ES-I3 (cell line): ENCODE data around the gene KNOP1.
"Not testable (repeated sequence)": the region's sequence is repeated elsewhere in the genome, so short reads cannot be mapped to it uniquely, and the experiment has no call there.

Source experiments
- H3K36me3 ChIP-seq: 2 replicates; pipeline ENCODE4 v1.6.1; 2013; ENCODE audit warnings: mild to moderate bottlenecking, low read length, control low read depth, moderate library complexity; ENCODE audit not compliant: insufficient read depth
- H3K4me1 ChIP-seq: 2 replicates; pipeline ENCODE4 v1.6.1; 2013; ENCODE audit warnings: mild to moderate bottlenecking, control low read depth, low read length; ENCODE audit not compliant: insufficient read depth
- H3K9ac ChIP-seq: 2 replicates; pipeline ENCODE4 v1.6.1; 2013; ENCODE audit warnings: low read depth, mild to moderate bottlenecking, low read length, moderate library complexity
- H3K9me3 ChIP-seq: 2 replicates; pipeline ENCODE4 v1.6.1; 2013; ENCODE audit warnings: mild to moderate bottlenecking, low read length, moderate library complexity; ENCODE audit not compliant: control insufficient read depth, insufficient read depth

The KNOP1 gene

DNA sequence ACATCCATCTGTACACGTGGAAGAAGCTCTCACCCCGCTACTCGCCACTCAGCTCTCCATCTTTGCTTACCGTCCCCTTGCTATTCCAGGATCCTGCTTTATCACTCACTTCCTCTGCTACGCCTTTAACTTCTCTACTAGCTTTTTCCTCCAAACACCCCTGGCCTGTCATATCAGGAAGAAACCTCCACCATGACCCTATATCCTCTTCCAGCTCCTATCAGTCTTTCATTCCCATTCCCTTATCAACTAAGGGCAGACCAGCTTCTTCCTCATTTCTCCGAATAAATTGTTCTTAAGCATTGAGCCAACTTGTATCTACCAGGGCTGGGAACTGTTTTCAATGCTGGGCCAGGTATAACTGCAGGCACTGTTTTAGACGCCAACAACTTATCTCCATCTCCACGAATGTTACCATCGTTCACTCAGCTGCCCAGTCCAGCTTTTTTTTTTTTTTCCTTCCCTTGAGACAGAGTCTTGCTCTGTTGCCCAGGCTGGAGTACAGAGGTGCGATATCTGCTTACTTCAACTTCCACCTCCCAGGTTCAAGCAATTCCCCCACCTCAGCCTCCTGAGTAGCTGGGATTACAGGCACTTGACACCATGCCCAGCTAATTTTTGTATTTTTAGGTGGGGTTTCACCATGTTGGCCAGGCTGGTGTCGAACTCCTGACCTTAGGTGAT lies 4.4 kb upstream of the KNOP1 start:
- H3K9ac ChIP-seq, result no peak overlapping the region
- H3K36me3 ChIP-seq, result no peaks in the 10 kb centered on the region
- H3K9me3 ChIP-seq, result no peaks in the 10 kb centered on the region
- H3K4me1 ChIP-seq, result peaks cover 5% of the 10 kb centered on the region

DNA sequence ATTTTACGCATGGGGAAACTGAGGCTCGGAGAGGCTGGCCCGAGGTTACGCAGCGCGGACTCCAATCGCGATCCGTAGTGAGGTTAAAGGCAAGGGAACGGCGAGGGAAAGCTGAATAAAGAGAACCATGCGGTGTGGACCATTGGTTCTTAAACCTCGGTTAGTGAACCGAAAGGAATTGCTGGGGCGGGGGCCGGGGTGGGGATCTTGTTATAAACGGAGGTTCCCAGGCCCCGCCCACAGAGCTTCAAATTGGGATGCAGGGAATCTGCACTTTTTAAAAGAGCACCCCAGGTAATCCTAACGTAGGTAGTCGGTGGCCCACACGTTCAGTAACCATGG lies 568 bp upstream of the KNOP1 start:
- H3K9me3 ChIP-seq, result no peaks in the 10 kb centered on the region

DNA sequence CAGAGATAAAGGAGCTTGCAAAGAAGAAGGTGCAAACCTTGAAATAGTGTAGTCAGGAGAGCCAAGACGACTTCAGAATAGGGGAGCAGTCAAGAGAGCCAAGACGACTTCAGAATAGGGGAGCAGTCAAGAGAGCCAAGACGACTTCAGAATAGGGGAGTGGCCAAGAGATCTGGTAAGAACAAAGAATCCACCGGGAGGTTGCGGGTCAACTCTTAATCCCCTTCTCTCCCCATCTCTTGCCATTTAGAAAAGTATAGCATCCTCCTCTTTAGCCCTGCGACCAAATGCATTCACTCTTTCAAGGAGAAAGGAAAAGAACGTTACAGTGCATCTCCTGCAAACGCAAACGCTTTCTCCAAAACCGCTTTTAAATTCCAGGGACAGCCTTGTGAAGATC lies 713 bp downstream of the KNOP1 start:
- Histone ChIP-seq H3K36me3 (peaks cover 11% of the 10 kb centered on the region), H3K9ac (peak overlapping the region; percentile 95), H3K9me3 (no peaks in the 10 kb centered on the region), H3K4me1 (0 out of 2 replicates have a peak, but pooled peaks cover 11% of the 10 kb centered on the region)

More for the DNA sequence above, 568 bp upstream of the KNOP1 start:
- peak overlapping the region; percentile 95 for H3K9ac ChIP-seq
- peaks cover 15% of the 10 kb centered on the region for H3K4me1 ChIP-seq
- H3K36me3 ChIP-seq, result peaks cover 4% of the 10 kb centered on the region

DNA sequence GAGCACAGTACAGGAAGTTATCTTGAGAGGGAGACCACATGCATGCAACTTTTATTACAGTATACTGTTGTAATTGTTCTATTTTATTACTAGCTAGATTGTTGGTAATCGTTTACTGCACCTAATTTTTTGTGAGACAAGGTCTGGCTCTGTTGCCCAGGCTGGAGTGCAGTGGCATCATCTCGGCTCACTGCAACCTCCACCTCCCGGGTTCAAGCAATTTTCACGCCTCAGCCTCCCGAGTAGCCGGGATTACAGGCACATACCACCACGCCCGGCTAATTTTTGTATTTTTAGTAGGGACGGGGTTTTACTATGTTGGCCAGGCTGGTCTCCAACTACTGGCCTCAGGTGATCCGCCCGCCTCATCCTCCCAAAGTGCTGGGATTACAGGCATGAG lies 1.3 kb downstream of the KNOP1 start:
- Histone ChIP-seq H3K4me1 (peaks cover 15% of the 10 kb centered on the region), H3K9ac (peak overlapping the region; percentile 95; the same call in 1 of the 2 replicates), H3K36me3 (peaks cover 15% of the 10 kb centered on the region)
- not testable (repeated sequence) for H3K9me3 ChIP-seq

DNA sequence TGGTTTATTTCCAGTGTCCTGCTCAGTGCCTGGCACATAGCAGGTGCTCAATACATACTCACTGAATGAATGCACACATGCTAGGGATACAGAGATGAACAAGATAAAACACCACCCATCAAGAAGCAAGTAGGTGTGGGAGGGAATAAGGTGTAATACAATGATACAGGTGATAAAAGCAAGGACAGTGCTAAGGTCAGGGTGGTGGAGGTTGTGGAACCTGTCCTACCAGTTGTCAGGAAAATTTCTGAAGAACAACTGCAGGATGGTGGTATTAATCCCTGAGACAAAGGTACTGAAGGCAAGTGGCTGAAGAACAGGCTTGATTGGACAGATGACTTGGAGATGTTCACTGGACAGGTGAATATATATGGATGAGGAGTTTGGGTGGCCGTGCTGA lies 1.8 kb downstream of the KNOP1 start:
- H3K9ac ChIP-seq, result no peak overlapping the region
- no peaks in the 10 kb centered on the region for H3K9me3 ChIP-seq
- H3K4me1 ChIP-seq, result peaks cover 20% of the 10 kb centered on the region
- peaks cover 15% of the 10 kb centered on the region for H3K36me3 ChIP-seq

DNA sequence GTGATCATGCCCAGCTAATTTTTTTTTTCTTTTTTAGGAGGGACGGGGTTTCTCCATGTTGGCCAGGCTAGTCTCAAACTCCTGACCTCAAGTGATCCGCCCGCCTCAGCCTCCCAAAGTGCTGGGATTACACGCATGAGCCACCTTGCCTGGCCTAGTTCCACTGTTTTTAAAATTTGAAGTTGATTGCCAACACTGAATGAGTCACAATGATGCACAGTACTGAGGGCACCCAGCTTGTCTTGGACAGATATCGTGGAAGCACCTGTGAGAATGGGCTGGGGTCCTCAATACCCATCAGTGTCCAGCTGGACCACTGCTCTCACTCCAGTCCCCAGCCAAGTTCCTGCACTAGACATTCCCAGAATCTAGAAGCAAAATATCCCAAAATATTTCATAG lies 2.5 kb downstream of the KNOP1 start:
- H3K9ac ChIP-seq, result no peak overlapping the region
- no peaks in the 10 kb centered on the region for H3K9me3 ChIP-seq
- peaks cover 26% of the 10 kb centered on the region for H3K4me1 ChIP-seq
- peaks cover 15% of the 10 kb centered on the region for H3K36me3 ChIP-seq

DNA sequence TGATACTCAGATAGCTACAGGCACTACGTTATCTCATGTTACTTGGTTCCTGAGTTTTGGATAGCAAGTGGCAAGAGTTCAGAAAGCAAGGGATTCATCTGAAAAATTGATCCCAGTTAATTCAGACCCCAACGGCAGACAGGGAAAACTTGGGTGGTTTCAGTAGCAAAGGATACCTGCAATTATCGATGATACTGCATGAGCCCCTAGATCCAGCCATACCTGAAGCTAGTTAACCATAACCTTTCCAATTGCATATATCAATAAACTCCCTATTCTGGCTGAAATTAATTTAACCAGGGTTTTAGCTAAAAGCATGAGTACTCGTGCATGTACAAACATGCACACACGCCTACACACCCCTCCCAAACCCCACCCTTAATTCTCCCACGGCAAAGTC lies 4.3 kb downstream of the KNOP1 start:
- Histone ChIP-seq H3K36me3 (peaks cover 15% of the 10 kb centered on the region), H3K9me3 (no peaks in the 10 kb centered on the region), H3K9ac (no peak overlapping the region), H3K4me1 (peaks cover 44% of the 10 kb centered on the region)

DNA sequence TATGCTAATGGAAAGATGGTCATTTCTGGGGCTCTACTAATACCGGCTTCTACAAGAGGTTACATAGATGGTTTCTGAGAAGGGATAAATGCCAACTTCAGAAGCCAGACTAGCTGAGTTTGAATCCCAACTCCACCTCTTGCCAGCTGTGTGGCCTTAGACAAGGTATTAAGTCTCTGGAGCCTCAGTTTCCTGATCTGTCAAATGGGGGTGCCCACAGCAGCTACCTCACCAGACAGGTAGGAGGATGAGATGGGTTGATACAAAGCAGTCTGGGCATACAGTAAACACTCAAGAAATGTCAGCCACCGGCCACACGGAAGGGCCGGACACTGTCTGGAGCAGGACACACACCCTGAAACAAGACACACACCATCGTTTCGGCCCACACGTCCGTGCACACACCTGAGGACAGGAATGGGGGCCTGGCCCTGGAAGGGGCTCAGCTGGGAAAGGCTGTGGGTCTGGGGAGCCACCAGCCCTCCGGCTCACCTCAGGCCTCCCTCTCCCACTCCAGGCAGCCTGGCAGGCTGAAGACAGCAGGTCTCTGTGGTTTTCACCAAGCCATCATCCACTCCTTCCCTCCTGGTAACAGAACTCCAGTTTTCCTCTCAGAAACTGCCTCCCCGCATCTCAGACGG lies 5.5 kb downstream of the KNOP1 start:
- H3K4me1 ChIP-seq, result peaks cover 54% of the 10 kb centered on the region
- H3K9me3 ChIP-seq, result no peaks in the 10 kb centered on the region
- peaks cover 15% of the 10 kb centered on the region for H3K36me3 ChIP-seq
- no peak overlapping the region for H3K9ac ChIP-seq

DNA sequence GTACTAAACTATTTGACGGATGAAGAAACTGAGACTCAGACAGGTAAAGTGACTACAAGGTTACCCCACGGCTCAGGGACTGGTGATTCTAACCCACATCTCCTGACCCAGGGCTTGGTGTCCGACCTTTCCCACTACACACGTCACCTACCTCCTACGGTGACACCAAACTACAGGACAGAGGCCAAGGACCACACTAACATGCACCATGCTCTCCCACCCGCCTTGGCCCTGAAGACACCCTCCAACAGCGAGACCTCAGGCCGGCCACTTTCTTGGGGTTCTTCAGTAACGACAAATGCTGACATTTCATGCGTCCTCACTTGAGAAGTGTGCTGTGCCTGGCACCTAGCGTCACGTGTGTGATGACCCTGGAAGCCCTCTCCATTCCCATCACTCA lies 6.4 kb downstream of the KNOP1 start:
- H3K4me1 ChIP-seq, result peaks cover 53% of the 10 kb centered on the region
- H3K9me3 ChIP-seq, result no peaks in the 10 kb centered on the region
- peaks cover 15% of the 10 kb centered on the region for H3K36me3 ChIP-seq
- no peak overlapping the region for H3K9ac ChIP-seq

DNA sequence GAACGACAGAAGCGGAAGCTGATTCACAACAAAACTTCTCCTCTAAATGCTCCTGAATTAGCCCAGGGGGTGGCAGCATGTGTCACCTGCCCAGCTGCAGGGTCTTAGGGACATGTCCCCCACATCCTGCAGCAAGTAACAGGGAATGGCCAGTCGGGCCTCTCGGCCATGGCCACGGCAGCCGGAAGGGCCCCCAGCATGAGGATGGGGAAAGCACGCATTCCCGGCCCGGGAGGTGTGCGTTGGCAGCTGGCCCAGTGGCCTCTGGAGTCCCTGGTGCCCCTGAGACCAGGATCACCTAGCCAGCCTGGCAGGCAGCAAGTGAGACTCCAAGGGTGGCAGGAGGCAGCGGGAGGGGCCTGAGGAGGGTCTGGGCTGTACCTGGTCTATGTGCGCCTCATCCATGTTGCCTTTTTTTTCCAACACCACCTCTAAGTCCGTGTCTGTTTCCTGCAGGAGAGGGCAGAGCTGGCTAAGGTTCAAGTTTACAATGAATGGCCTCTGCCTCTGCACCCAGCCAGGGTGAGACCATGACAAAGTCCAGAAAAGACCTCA lies 7.0 kb downstream of the KNOP1 start:
- Histone ChIP-seq H3K9ac (no peak overlapping the region), H3K9me3 (no peaks in the 10 kb centered on the region), H3K4me1 (peaks cover 48% of the 10 kb centered on the region), H3K36me3 (peaks cover 19% of the 10 kb centered on the region)

DNA sequence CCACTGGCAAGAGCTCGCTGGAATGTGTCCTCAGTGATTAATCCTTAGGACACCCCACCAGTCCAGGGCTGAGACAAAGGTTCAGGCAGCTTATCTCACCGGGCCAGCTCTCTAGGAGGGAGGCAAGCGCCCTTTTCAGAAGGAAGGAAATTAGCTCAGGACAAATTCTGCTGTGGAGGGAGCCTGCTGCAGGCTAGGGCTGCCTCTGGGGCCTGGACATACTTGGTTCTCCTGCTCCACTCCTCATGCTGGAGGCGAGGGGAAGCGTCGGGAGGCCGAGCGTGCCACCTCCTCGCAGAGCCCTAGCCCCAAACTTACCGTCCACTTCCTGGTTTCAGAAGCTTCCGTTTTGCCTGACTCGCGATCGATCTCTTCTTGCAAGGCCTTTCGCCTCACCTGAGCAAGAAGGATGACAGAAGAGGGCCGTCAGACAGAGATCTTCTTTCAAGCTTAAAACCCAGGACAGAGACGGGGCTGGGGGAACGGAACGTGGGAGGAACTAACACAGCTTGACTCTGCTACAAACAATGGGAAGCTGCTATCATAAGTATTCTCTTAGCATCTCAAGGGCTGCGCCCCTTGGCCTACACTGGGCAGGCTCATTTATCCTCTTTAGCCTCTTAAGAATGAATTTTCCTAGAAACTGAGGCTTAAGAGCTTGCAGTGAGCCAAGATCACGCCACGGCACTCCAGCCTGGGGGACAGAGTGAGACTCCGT lies 7.7 kb downstream of the KNOP1 start:
- peaks cover 26% of the 10 kb centered on the region for H3K36me3 ChIP-seq
- no peak overlapping the region for H3K9ac ChIP-seq
- H3K4me1 ChIP-seq, result peaks cover 44% of the 10 kb centered on the region
- no peaks in the 10 kb centered on the region for H3K9me3 ChIP-seq

DNA sequence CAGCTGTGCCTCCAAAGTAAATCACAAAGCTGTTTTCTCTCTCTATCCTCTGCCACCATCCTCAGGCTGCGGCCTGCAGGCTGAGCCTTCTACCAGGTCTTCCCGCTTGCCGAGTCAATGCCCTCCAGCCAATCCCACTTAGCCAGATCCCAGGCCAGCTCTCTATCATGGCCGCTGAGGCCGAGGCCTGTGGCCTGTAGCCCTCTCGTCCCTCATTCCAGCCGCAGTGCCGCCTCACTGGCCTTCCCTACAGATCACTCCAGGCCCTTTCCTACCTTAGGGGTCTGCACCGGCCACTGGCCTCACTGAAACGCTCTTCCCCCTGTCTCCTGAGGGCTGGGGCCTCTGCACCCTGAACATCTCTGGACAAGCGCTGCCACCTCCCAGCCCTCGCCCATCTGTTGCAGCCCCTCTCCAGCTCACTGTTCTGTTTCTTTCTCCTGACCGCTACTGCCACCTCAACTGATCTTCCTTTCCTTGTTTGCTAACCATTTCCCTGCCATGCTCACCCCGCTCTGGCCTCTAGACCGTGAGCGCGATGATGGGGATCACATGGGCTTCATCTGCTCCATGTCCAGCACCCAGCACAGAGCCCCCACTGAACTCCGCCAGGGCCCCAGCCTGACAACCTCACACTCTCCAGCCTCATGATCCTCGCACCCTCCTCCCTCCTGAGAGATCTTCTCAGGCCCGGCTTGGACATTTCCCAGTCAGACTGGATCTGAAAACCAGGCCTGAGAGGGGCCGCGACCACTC lies 8.5 kb downstream of the KNOP1 start:
- Histone ChIP-seq H3K9ac (no peak overlapping the region), H3K36me3 (peaks cover 30% of the 10 kb centered on the region), H3K4me1 (peaks cover 44% of the 10 kb centered on the region), H3K9me3 (no peaks in the 10 kb centered on the region)

DNA sequence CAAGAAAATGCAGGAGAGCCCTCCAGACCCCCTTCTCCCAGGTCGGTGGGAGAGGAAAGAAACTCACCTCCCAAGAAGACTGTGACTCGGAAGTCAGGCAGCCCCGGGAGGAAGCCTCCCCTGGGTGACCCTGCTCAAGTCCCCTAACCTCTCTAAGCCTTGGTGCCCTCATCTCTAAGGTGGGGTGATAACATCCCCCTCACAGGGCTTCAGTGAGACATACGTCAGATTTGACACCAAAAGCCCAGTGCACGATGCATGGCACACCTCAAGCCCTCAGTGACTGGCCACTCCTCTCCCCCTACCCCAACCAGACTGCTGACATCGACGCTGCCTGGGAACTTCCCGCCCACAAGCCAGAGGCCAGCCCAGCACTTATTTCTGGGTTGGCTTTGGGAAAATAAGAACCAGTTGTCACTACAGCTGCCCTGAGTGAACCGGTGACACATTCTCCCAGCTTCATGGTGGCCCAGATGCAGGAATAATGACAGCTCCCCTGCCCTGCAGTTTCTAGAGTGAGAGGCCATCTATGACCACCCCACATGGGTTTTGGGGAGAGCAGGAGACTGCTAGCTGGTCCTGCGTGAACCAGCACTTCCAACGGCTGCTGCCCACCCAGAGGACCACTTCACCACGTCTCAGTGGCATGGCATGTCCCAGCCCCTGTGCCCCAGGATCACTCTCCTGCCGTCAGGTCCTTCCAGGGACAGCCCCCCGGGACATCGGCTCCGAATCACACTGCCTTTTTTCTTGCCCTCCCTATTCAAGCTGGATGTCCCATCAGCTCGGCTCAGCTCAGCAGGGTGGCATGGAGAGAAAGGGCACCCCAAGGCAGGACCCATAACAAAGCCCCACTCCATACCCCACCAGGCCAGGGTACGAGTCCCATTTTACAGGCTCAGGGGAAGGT lies 9.5 kb downstream of the KNOP1 start:
- no peaks in the 10 kb centered on the region for H3K9me3 ChIP-seq

More for the DNA sequence above, 9.5 kb downstream of the KNOP1 start:
- Histone ChIP-seq H3K4me1 (peaks cover 44% of the 10 kb centered on the region), H3K36me3 (peaks cover 33% of the 10 kb centered on the region), H3K9ac (no peak overlapping the region)
